IPS DF 6.9 (cell line): ENCODE data around the gene TNFRSF4.

Experiments
- DNase-seq: peaks from one replicate; pipeline ENCODE4 v3.0.0-alpha.2; 2013; ENCODE audit warnings: low read depth, low spot score
- H3K27ac ChIP-seq: one replicate; pipeline ENCODE4 v1.5.1; 2013; ENCODE audit warnings: low read length, control low read depth
- H3K27me3 ChIP-seq: 2 replicates; pipeline ENCODE4 v1.6.1; 2013; ENCODE audit warnings: mild to moderate bottlenecking, low read length; ENCODE audit not compliant: control insufficient read depth, insufficient read depth
- H3K36me3 ChIP-seq: 2 replicates; pipeline ENCODE4 v1.6.1; 2013; ENCODE audit warnings: low read length; ENCODE audit not compliant: control insufficient read depth, insufficient read depth
- H3K4me1 ChIP-seq: 2 replicates; pipeline ENCODE4 v1.6.1; 2013; ENCODE audit warnings: low read length; ENCODE audit not compliant: control insufficient read depth, insufficient read depth
- H3K4me3 ChIP-seq: 2 replicates; pipeline ENCODE4 v1.5.1; 2013; ENCODE audit warnings: mild to moderate bottlenecking, low read length
- H3K9me3 ChIP-seq: 2 replicates; pipeline ENCODE4 v1.6.1; 2013; ENCODE audit warnings: low read length, inconsistent platforms; ENCODE audit not compliant: control insufficient read depth, insufficient read depth
- WGBS: extraction: QIAGEN DNeasy Blood & Tissue Kit; methylation state at CpG from one replicate; pipeline ENCODE4 v1.1.7; 2013; ENCODE audit warnings: mixed read lengths, missing lambda C conversion rate; ENCODE audit not compliant: insufficient read length, insufficient coverage; 5-methylcytosine and 5-hydroxymethylcytosine counted together

TNFRSF4 gene

GRCh38 chr1:1189111-1189510 lies 24.8 kb downstream of the TNFRSF4 start:
- Histone ChIP-seq H3K4me1 (no peaks in the 10 kb centered on the region), H3K27me3 (no peaks in the 10 kb centered on the region), H3K4me3 (no peak overlapping the region), H3K36me3 (no peaks in the 10 kb centered on the region), H3K9me3 (no peaks in the 10 kb centered on the region), H3K27ac (no peak overlapping the region)
- DNase-seq, result no peak
- no CpG with 5 or more reads among the region's 5 CpGs for WGBS

DNA sequence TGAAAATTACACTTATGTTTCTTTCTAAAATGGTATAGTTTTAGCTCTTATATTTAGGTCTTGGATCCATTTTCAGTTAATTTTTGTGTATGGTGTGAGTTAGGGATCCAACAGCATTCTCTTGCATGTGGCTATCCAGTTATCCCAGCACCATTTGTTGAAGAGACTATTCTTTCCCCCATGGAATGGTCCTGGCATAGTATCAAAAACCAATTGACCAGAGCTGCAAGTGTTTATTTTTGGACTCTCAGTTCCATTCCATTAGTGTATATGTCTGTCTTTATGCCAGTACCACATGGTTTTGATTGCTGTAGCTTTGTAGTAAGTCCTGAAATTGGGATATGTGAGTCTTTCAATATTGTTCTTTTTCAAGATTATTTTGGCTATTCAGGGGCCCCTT lies 26.0 kb downstream of the TNFRSF4 start:
- DNase-seq, result no peak
- no peak overlapping the region for H3K27ac ChIP-seq
- no peaks in the 10 kb centered on the region for H3K9me3 ChIP-seq
- H3K27me3 ChIP-seq, result no peaks in the 10 kb centered on the region
- no peaks in the 10 kb centered on the region; the same call in 1 of the 2 replicates for H3K36me3 ChIP-seq
- no peaks in the 10 kb centered on the region for H3K4me1 ChIP-seq
- H3K4me3 ChIP-seq, result no peak overlapping the region

- Histone ChIP-seq H3K4me1 (no peaks in the 10 kb centered on the region), H3K9me3 (no peaks in the 10 kb centered on the region), H3K27me3 (no peaks in the 10 kb centered on the region), H3K4me3 (no peak overlapping the region), H3K27ac (no peak overlapping the region), H3K36me3 (no peaks in the 10 kb centered on the region; the same call in 1 of the 2 replicates)
- WGBS, result no CpG with 5 or more reads among the region's 31 CpGs
- DNase-seq, result no peak
Measured at GRCh38 chr1:1185101-1185765, 28.7 kb downstream of the TNFRSF4 start.

GRCh38 chr1:1183833-1184775 lies 29.8 kb downstream of the TNFRSF4 start:
- Histone ChIP-seq H3K4me3 (no peak overlapping the region), H3K27me3 (no peaks in the 10 kb centered on the region), H3K36me3 (no peaks in the 10 kb centered on the region; the same call in 1 of the 2 replicates), H3K9me3 (no peaks in the 10 kb centered on the region), H3K4me1 (no peaks in the 10 kb centered on the region), H3K27ac (no peak overlapping the region)
- no peak for DNase-seq
- no CpG with 5 or more reads among the region's 33 CpGs for WGBS

GRCh38 chr1:1183221-1183747 lies 30.7 kb downstream of the TNFRSF4 start:
- Histone ChIP-seq H3K27me3 (no peaks in the 10 kb centered on the region), H3K36me3 (no peaks in the 10 kb centered on the region; the same call in 1 of the 2 replicates), H3K9me3 (no peaks in the 10 kb centered on the region), H3K27ac (no peak overlapping the region), H3K4me1 (no peaks in the 10 kb centered on the region), H3K4me3 (no peak overlapping the region)
- WGBS, result no CpG with 5 or more reads among the region's 21 CpGs
- DNase-seq, result no peak

DNA sequence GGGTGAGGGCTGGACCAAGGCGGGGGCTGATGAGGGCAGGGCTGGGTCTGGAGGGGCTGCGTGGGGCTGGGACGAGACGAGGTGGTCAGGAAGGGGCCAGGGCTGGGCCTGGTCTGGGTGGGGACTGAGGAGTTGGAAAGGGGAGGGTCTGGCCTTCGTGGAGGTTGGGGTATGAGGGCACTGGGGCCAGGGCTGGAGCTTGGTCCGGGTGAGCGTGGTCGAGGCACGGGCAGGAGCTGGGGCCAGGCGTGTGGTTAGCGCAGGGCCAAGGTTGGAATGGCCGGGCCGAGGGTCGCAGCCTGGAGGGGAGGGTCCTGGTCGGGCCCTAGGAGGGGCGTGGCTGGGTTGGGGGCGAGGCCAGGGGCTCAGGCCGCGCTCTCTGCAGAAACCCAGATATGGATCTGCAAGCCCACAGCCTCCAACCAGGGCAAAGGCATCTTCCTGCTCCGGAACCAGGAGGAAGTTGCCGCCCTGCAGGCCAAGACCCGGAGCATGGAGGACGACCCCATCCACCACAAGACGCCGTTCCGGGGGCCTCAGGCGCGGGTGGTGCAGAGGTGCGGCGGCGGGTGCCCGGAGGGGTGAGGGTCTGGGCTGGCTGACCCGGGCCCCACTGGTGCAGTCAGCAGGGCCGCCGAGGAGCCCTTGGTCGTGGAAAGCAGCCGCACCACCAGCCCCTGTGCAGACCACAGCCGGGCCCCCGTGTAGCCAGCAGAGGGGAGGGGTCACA lies 31.3 kb downstream of the TNFRSF4 start:
- no peak overlapping the region for H3K27ac ChIP-seq
- no peaks in the 10 kb centered on the region for H3K9me3 ChIP-seq
- no peaks in the 10 kb centered on the region for H3K27me3 ChIP-seq
- H3K36me3 ChIP-seq, result no peaks in the 10 kb centered on the region; the same call in 1 of the 2 replicates
- DNase-seq, result no peak
- H3K4me3 ChIP-seq, result no peak overlapping the region
- no CpG with 5 or more reads among the region's 39 CpGs for WGBS
- H3K4me1 ChIP-seq, result no peaks in the 10 kb centered on the region

- Histone ChIP-seq H3K4me3 (no peak overlapping the region), H3K9me3 (no peaks in the 10 kb centered on the region), H3K27ac (no peak overlapping the region), H3K36me3 (no peaks in the 10 kb centered on the region; the same call in 1 of the 2 replicates), H3K4me1 (peaks cover 1% of the 10 kb centered on the region; the same call in 1 of the 2 replicates), H3K27me3 (no peaks in the 10 kb centered on the region)
- no peak for DNase-seq
- no CpG with 5 or more reads among the region's 21 CpGs for WGBS
Measured at GRCh38 chr1:1181938-1182410, 32.0 kb downstream of the TNFRSF4 start.

DNA sequence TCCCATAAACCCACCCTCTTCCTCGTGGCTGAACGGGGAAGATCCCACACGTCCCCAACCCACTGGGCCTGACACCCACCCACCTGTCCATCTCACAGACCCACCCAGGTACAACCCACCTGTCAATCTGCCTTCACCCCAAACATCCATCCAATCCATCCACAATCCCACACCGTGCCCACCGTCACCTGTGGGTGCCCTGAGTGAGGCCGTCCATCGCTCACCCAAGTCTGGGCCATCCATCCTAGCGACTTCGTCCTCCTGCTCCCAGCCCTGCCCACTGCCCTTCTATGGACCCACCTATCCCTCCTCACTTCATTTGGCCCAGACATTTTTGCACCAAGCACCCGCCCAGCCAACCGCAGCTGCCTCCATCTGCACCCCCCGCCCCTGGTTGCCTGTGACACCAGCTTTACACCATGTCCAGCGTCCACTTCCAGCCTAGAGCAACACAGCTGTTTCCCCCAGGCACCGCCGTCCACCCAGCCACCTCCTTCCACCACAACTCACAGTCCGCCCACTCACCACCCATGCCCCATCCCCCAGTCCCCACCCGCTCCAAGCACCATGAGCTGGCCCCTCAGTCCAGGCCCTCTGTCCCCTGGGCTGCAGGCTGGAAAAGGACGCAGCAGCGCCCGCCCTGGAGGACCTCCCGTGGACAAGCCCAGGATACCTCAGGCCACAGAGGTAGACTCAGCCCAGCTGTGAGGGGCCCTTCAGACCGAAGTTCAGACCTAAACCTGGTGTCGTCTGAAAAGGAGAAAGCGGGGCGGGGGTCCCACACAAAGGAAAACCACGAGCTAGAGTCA lies 32.6 kb downstream of the TNFRSF4 start:
- H3K9me3 ChIP-seq, result no peaks in the 10 kb centered on the region
- H3K27ac ChIP-seq, result no peak overlapping the region
- H3K36me3 ChIP-seq, result no peaks in the 10 kb centered on the region; the same call in 1 of the 2 replicates
- WGBS, result no CpG with 5 or more reads among the region's 26 CpGs
- DNase-seq, result no peak
- no peak overlapping the region for H3K4me3 ChIP-seq
- H3K4me1 ChIP-seq, result peaks cover 4% of the 10 kb centered on the region; the same call in 1 of the 2 replicates
- H3K27me3 ChIP-seq, result no peaks in the 10 kb centered on the region

DNA sequence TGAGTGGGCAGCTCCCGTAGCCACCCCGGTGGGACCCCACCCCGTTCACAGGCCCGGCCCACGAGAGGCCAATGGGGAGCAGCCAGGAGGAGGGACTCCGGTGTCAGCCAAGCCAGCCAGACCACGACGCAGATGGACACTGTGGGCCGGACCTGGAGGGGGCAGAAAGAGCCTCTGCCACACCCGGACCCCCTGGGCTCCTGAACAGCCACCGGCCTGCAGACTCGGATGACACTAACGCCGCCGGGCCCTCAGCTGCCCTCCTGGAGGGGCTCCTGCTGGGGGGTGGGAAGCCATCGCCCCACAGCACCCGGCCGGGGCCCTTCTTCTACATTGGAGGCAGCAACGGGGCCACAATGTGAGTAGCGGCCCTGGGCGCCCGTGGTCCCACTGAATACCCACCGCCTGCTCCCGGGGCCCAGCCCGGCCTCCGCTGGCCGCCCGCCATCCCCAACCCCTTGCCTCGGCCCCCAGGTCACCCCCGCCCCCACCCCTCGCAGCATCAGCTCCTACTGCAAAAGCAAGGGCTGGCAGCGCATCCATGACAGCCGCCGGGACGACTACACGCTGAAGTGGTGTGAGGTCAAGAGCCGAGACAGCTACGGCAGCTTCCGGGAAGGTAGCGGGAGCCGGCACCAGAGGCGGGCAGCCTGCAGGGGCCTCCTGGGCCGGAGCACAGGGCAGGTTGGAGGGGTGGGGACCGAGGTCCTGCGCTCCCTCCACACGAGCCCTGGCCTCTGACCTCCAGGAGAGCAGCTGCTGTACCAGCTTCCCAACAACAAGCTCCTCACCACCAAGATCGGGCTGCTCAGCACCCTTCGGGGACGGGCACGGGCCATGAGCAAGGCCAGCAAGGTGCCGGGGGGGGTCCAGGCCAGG lies 33.7 kb downstream of the TNFRSF4 start:
- no CpG with 5 or more reads among the region's 51 CpGs for WGBS
- Histone ChIP-seq H3K9me3 (no peaks in the 10 kb centered on the region), H3K27ac (no peak overlapping the region), H3K36me3 (no peaks in the 10 kb centered on the region; the same call in 1 of the 2 replicates), H3K4me1 (peaks cover 5% of the 10 kb centered on the region), H3K27me3 (no peaks in the 10 kb centered on the region), H3K4me3 (no peak overlapping the region)
- no peak for DNase-seq
